Activated naive CD4-positive, alpha-beta T cell treated with anti-CD3 and anti-CD28 coated beads, Interleukin-2, amount 10 ng/mL, durations not matched to agents 7 days and 5 days (primary cell): ENCODE data around the gene RCOR2.
"Not testable (repeated sequence)": the region's sequence is repeated elsewhere in the genome, so short reads cannot be mapped to it uniquely, and the experiment has no call there.

Source experiments
- CTCF ChIA-PET: fragments of 350-600 bp; sonication (Branson Sonifier 250); formaldehyde crosslinking; loops from one replicate; lab custom pipeline; 2021; ENCODE audit warnings: antibody characterized with exemption; lab: Charles Lee
- DNase-seq: peaks from one replicate; pipeline ENCODE4 v3.0.0-alpha.2; 2020
- H3K27ac Mint-ChIP-seq: one replicate; pipeline ENCODE4 v1.8.0; 2021; ENCODE audit warnings: mild to moderate bottlenecking, moderate library complexity, mixed read lengths
- H3K27me3 Mint-ChIP-seq: one replicate; pipeline ENCODE4 v1.8.0; 2021; ENCODE audit warnings: mild to moderate bottlenecking, mixed read lengths
- H3K36me3 Mint-ChIP-seq: one replicate; pipeline ENCODE4 v1.8.0; 2021; ENCODE audit warnings: mixed read lengths
- H3K4me1 Mint-ChIP-seq: one replicate; pipeline ENCODE4 v1.8.0; 2021; ENCODE audit warnings: mixed read lengths
- H3K4me3 Mint-ChIP-seq: one replicate; pipeline ENCODE4 v1.8.0; 2021; ENCODE audit warnings: mild to moderate bottlenecking, moderate library complexity, mixed read lengths
- H3K9me3 Mint-ChIP-seq: one replicate; pipeline ENCODE4 v1.8.0; 2021; ENCODE audit warnings: mixed read lengths

The RCOR2 gene

GRCh38 chr11:63872800-63873197 lies 44.2 kb downstream of the RCOR2 start:
- CTCF ChIA-PET = interaction anchor here (1.1 to 9.3 kb wide), 6 partner anchors 11 to 73 kb away, joined by 3 to 51 read pairs (median 4); partner anchors contain the start of gene MARK2
- no peak for DNase-seq

GRCh38 chr11:63871962-63872799 lies 44.8 kb downstream of the RCOR2 start:
- H3K36me3 Mint-ChIP-seq = peaks cover 48% of the 10 kb centered on the region
- CTCF ChIA-PET = interaction anchor here (0.5 to 9.3 kb wide), 10 partner anchors 11 to 73 kb away, joined by 3 to 51 read pairs (median 3); partner anchors contain the start of gene MARK2
- no peaks in the 10 kb centered on the region for H3K9me3 Mint-ChIP-seq
- no peak overlapping the region for H3K4me3 Mint-ChIP-seq
- peak; percentile 65 for DNase-seq
- H3K27ac Mint-ChIP-seq = peak overlapping the region; percentile 49
- no peaks in the 10 kb centered on the region for H3K27me3 Mint-ChIP-seq
- H3K4me1 Mint-ChIP-seq = peaks cover 73% of the 10 kb centered on the region

More at GRCh38 chr11:63872800-63873197, 44.2 kb downstream of the RCOR2 start:
- Mint-ChIP-seq H3K9me3 (no peaks in the 10 kb centered on the region), H3K27ac (no peak overlapping the region), H3K36me3 (peaks cover 43% of the 10 kb centered on the region), H3K4me1 (peaks cover 68% of the 10 kb centered on the region), H3K27me3 (no peaks in the 10 kb centered on the region), H3K4me3 (no peak overlapping the region)

GRCh38 chr11:63870351-63871140 lies 46.4 kb downstream of the RCOR2 start:
- Mint-ChIP-seq H3K9me3 (no peaks in the 10 kb centered on the region), H3K36me3 (peaks cover 54% of the 10 kb centered on the region), H3K27me3 (no peaks in the 10 kb centered on the region), H3K4me3 (peak overlapping the region; percentile 50), H3K27ac (peak overlapping the region; percentile 52), H3K4me1 (peaks cover 89% of the 10 kb centered on the region)
- DNase-seq = no peak
- CTCF ChIA-PET = interaction anchor here (1.2 to 1.8 kb wide), 4 partner anchors 32 to 75 kb away, joined by 4 to 7 read pairs (median 5); partner anchors contain the start of gene MARK2

GRCh38 chr11:63869683-63870082 lies 47.3 kb downstream of the RCOR2 start:
- H3K4me1 Mint-ChIP-seq = peaks cover 93% of the 10 kb centered on the region
- H3K27ac Mint-ChIP-seq = peak overlapping the region; percentile 83
- DNase-seq = peak; percentile 77
- CTCF ChIA-PET = interaction anchor here (1.1 to 1.8 kb wide), 6 partner anchors 14 to 76 kb away, joined by 4 to 7 read pairs (median 4); partner anchors contain the start of gene MARK2
- H3K27me3 Mint-ChIP-seq = no peaks in the 10 kb centered on the region
- H3K4me3 Mint-ChIP-seq = peak overlapping the region; percentile 50
- no peaks in the 10 kb centered on the region for H3K9me3 Mint-ChIP-seq
- peaks cover 55% of the 10 kb centered on the region for H3K36me3 Mint-ChIP-seq

GRCh38 chr11:63869171-63869591 lies 47.8 kb downstream of the RCOR2 start:
- Mint-ChIP-seq H3K9me3 (no peaks in the 10 kb centered on the region), H3K27ac (peak overlapping the region; percentile 83), H3K27me3 (no peaks in the 10 kb centered on the region), H3K4me3 (peak overlapping the region; percentile 50), H3K36me3 (peaks cover 50% of the 10 kb centered on the region), H3K4me1 (peaks cover 88% of the 10 kb centered on the region)
- CTCF ChIA-PET = interaction anchor here (1.1 to 1.8 kb wide), 3 partner anchors 14 to 32 kb away, joined by 4 to 7 read pairs (median 4); no protein-coding TSS in a partner anchor
- DNase-seq = no peak

- Mint-ChIP-seq H3K27ac (peak overlapping the region; percentile 83), H3K4me3 (no peak overlapping the region), H3K9me3 (no peaks in the 10 kb centered on the region), H3K27me3 (no peaks in the 10 kb centered on the region), H3K36me3 (peaks cover 48% of the 10 kb centered on the region), H3K4me1 (peaks cover 85% of the 10 kb centered on the region)
- CTCF ChIA-PET = interaction anchor here (1.1 kb wide), 3 partner anchors 13 to 78 kb away, joined by 3 to 4 read pairs (median 4); no protein-coding TSS in a partner anchor
- no peak for DNase-seq
Measured at GRCh38 chr11:63868399-63869064, 48.4 kb downstream of the RCOR2 start.

- Mint-ChIP-seq H3K4me3 (no peak overlapping the region), H3K27me3 (no peaks in the 10 kb centered on the region), H3K27ac (no peak overlapping the region), H3K9me3 (no peaks in the 10 kb centered on the region), H3K36me3 (peaks cover 52% of the 10 kb centered on the region), H3K4me1 (peaks cover 86% of the 10 kb centered on the region)
- no peak for DNase-seq
- CTCF ChIA-PET = interaction anchor here (1.1 to 1.8 kb wide), 3 partner anchors 23 to 79 kb away, joined by 3 to 13 read pairs (median 4); no protein-coding TSS in a partner anchor
Measured at GRCh38 chr11:63867511-63867910, 49.5 kb downstream of the RCOR2 start.

- no peaks in the 10 kb centered on the region for H3K9me3 Mint-ChIP-seq
- H3K27ac Mint-ChIP-seq = peak overlapping the region; percentile 88
- peaks cover 56% of the 10 kb centered on the region for H3K36me3 Mint-ChIP-seq
- H3K4me1 Mint-ChIP-seq = peaks cover 81% of the 10 kb centered on the region
- no peaks in the 10 kb centered on the region for H3K27me3 Mint-ChIP-seq
- H3K4me3 Mint-ChIP-seq = peak overlapping the region; percentile 56
- CTCF ChIA-PET = interaction anchor here (1.8 kb wide), 1 partner anchor 24 kb away, joined by 4 read pairs; no protein-coding TSS in a partner anchor
- peak; percentile 79 for DNase-seq
Measured at GRCh38 chr11:63866211-63866610, 50.8 kb downstream of the RCOR2 start.

GRCh38 chr11:63863620-63864019 lies 53.3 kb downstream of the RCOR2 start:
- not testable (repeated sequence) for H3K4me3 Mint-ChIP-seq, H3K27me3 Mint-ChIP-seq, H3K9me3 Mint-ChIP-seq, DNase-seq
- Mint-ChIP-seq H3K4me1 (peaks cover 65% of the 10 kb centered on the region), H3K36me3 (peaks cover 51% of the 10 kb centered on the region), H3K27ac (peak overlapping the region; percentile 74)
- CTCF ChIA-PET = interaction anchor here (0.7 to 2.1 kb wide), 2 partner anchors 43 to 82 kb away, joined by 3 to 6 read pairs; no protein-coding TSS in a partner anchor

GRCh38 chr11:63862923-63863322 lies 54.0 kb downstream of the RCOR2 start:
- Mint-ChIP-seq H3K27ac (peak overlapping the region; percentile 80), H3K36me3 (peaks cover 46% of the 10 kb centered on the region), H3K4me1 (peaks cover 59% of the 10 kb centered on the region), H3K4me3 (no peak overlapping the region), H3K9me3 (no peaks in the 10 kb centered on the region), H3K27me3 (no peaks in the 10 kb centered on the region)
- CTCF ChIA-PET = interaction anchor here (0.5 to 2.1 kb wide), 6 partner anchors 23 to 208 kb away, joined by 3 to 7 read pairs (median 4); partner anchors contain the start of gene MARK2
- no peak for DNase-seq
